Measurements from ENCODE around the gene GLYATL3.

Gene GLYATL3

DNA sequence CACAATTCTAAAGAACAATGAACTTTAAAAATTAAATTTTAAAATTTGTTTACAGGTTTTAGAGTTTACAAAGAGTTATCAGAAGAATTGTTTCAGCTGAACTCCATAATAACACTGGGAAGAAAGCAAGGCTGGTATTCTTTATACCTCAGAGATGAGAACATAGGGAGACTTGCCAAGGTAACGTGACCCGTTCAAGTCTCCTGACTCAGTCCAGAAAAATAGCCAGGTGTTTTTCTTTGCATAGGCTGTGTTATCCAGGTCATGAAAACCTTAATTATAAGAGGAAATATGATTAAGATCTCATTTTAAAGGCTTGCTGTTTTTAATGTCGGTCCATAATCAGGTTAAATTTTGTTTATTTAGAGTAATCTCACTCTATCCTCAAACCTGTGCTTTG lies 42.2 kb downstream of the GLYATL3 start:
- H3K4me3 ChIP-seq (ENCODE audit: low read depth, low read length): no peak overlapping the region
- DNase-seq (ENCODE audit: low read depth): peak; percentile 92
- TF ChIP-seq, protein P1, sequence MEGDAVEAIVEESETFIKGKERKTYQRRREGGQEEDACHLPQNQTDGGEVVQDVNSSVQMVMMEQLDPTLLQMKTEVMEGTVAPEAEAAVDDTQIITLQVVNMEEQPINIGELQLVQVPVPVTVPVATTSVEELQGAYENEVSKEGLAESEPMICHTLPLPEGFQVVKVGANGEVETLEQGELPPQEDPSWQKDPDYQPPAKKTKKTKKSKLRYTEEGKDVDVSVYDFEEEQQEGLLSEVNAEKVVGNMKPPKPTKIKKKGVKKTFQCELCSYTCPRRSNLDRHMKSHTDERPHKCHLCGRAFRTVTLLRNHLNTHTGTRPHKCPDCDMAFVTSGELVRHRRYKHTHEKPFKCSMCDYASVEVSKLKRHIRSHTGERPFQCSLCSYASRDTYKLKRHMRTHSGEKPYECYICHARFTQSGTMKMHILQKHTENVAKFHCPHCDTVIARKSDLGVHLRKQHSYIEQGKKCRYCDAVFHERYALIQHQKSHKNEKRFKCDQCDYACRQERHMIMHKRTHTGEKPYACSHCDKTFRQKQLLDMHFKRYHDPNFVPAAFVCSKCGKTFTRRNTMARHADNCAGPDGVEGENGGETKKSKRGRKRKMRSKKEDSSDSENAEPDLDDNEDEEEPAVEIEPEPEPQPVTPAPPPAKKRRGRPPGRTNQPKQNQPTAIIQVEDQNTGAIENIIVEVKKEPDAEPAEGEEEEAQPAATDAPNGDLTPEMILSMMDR (IDR thresholded peaks at IDR 0.05; ENCODE audit: control insufficient read depth, extremely low read depth, insufficient read depth): no peak

DNA sequence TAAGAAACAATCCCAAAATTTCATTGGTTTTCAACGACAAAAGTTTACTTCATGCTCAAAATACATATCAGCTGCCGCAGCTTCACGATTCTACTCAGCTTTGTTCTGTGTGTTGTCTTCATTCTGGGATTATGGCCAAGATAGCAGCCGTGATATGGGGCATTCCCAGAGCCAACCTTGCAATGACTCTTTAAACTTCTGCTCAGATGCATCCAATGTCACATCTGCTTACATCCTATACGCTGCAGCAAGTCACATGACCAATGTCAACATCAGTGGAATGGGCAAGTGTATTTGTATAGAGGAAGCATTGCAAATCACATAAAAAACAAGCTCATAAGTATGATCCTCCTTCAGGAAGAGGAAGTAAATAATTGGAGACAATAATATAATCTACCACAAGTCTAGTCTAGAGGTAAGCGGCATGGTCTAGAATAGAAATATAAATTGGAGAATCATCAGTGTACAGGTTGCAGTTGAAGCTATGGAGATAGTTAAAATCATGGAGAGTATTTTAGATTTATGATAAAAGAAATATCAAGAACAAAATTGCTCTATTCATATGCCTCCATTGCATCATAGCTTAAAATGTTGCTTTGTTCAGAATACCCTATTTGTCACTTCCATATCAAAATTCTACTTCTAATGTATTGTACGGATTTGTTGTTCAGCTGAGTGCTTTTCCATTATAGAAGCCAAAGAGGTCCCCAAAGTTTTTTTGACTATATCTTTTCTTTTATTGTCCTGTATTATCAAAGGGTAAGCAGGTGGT lies 43.5 kb downstream of the GLYATL3 start:
- TF ChIP-seq, protein P1 (IDR thresholded peaks at IDR 0.05; ENCODE audit: control insufficient read depth, extremely low read depth, insufficient read depth): no peak
- no peak overlapping the region for H3K4me3 ChIP-seq (ENCODE audit: low read depth, low read length)
- peak; percentile 77 for DNase-seq (ENCODE audit: low read depth)

DNA sequence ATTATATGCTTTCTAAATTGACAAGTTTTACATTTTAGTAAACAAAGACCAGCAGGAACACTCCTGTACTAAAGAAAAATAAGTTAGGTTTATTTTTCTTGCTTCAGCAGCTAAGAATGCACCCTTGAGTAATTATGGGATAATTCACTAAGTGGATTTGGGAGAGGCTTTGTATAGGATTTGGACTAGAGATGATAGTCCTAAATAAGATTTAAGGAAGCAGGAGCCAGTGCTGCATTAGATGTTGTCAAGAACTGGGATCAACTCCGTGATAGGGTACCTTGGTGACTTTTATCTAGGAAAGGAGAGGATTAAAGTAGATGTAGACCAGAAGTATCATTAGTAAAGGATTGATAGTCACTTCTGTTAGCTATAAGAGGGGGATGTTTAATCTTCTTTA lies 46.6 kb downstream of the GLYATL3 start:
- no peak for DNase-seq (ENCODE audit: low read depth)
- TF ChIP-seq, protein P1 (IDR thresholded peaks at IDR 0.05; ENCODE audit: control insufficient read depth, extremely low read depth, insufficient read depth): no peak
- H3K4me3 ChIP-seq (ENCODE audit: low read depth, low read length): no peak overlapping the region

DNA sequence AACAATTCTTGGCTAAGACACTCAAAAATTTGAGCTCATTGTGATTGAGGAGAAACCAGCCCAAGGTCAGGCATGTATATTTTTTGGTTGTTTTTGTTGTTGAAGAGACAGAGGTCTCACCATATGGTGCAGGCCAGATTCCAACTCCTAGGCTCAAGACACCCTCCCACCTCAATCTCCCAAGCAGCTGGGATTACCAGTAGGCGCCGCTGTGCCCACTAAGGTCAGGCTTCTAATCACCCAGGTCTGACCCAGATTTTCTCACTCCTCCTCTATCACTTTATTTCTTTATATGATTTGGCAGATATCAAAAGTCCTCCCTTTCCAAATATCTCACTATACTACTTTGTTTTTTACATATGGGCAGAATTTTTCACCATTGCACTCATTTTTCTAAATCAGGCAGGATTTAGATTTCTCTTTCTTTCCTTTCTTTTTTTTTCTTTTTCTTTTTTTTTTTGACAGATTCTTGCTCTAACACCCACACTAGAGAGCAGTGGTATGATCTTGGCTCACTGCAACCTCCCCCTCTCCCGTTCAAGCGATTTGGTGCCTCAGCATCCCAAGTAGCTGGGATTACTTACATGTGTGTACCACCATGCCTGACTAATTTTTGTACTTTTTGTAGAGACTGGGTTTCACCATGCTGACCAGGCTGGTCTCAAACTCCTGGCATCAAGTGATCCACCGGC lies 49.0 kb downstream of the GLYATL3 start:
- no peak for DNase-seq (ENCODE audit: low read depth)
- no peak overlapping the region for H3K4me3 ChIP-seq (ENCODE audit: low read depth, low read length)
- TF ChIP-seq, protein P1 (IDR thresholded peaks at IDR 0.05; ENCODE audit: control insufficient read depth, extremely low read depth, insufficient read depth): no peak

DNA sequence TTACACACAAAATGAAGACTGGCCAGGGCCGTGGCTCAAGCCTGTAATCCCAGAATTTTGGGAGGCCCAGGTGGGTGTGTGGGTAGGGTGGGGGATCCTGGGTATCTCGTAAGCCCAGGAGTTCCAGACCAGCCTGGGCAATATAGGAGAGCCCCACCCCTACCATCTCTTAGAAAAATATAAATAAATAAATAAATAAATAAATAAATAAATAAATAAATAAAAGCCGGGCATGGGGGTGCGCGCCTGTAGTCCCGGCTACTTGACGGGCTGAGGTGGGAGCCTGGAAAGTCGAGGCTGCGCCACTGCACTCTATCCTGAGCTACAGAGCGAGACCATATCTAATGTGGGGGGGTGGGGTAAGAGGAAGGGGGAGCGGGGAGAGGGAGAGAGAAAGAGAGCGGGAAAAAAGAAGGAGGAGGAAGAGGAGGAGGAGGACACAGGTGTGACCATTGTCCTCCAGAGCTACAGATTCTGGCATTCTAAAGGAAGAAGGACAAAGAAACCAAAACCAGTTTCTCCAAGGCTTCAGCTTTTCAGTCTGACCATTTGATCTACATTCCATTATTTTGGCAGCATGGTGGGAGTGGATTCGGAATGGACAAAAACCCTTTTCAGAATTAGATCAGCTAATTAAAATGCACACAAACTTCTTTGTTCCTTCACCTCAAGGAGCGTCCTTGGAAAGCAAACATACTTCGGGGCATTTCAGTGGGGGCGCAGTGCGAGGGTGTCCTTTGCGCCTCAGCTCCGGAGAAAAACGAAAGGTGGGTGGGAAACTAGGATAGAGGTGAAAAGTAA lies 50.2 kb downstream of the GLYATL3 start:
- no peak overlapping the region for H3K4me3 ChIP-seq (ENCODE audit: low read depth, low read length)
- TF ChIP-seq, protein P1 (IDR thresholded peaks at IDR 0.05; ENCODE audit: control insufficient read depth, extremely low read depth, insufficient read depth): no peak
- DNase-seq (ENCODE audit: low read depth): no peak

DNA sequence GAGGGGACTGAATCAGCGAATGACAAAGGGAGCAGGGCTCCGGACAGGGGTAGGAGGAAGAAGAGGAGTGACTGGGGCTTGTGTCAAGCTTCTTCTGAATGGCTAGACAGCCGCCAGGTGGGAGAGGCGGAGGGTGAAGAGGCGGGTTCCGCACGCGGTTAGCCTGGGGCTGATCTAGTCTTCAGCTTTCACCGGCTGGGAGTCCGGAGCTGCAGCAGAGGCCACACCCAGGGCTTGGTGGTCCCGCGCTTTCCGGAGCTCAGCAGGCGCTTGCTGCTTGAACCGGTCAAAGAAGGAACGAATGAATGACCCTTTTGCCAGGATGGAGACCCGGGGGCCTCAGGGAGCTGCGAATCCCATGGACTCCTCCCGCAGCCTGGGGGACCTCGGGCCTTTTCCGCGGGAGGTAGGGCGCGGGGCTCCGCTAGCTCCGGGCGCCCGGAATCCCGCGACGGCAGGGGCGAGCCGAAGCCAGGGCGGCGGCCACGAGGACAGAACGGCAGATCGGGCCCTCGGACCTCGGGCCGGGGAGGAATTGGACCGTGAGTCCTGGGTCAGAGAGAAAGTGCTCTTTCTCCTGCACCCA lies 50.9 kb downstream of the GLYATL3 start, which contains the start of gene C6orf141:
Gene C6orf141, plus strand, starts transcription at position 177 of the 586 bp plus-strand sequence. Its CDS starts 125 bp downstream, at position 302.
- TF ChIP-seq, protein P1 (IDR thresholded peaks at IDR 0.05; ENCODE audit: control insufficient read depth, extremely low read depth, insufficient read depth): no peak
- no peak for DNase-seq (ENCODE audit: low read depth)
- no peak within 1 kb of the TSS for H3K4me3 ChIP-seq (ENCODE audit: low read depth, low read length)
